ENCODE measurements around the gene LASP1.

GRCh38 chr17:38885728-38886642, 16.1 kb downstream of the LASP1 start:
- TF ChIP-seq, protein P1, sequence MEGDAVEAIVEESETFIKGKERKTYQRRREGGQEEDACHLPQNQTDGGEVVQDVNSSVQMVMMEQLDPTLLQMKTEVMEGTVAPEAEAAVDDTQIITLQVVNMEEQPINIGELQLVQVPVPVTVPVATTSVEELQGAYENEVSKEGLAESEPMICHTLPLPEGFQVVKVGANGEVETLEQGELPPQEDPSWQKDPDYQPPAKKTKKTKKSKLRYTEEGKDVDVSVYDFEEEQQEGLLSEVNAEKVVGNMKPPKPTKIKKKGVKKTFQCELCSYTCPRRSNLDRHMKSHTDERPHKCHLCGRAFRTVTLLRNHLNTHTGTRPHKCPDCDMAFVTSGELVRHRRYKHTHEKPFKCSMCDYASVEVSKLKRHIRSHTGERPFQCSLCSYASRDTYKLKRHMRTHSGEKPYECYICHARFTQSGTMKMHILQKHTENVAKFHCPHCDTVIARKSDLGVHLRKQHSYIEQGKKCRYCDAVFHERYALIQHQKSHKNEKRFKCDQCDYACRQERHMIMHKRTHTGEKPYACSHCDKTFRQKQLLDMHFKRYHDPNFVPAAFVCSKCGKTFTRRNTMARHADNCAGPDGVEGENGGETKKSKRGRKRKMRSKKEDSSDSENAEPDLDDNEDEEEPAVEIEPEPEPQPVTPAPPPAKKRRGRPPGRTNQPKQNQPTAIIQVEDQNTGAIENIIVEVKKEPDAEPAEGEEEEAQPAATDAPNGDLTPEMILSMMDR (IDR thresholded peaks at IDR 0.05; ENCODE audit: low read depth, low read length, poor library complexity, severe bottlenecking) = no peak
- TF ChIP-seq EZH2phosphoT487 (IDR thresholded peaks at IDR 0.05; ENCODE audit: borderline replicate concordance, low read length) = no peak

All from DOHH2 (cell line).